MG63 (cell line): ENCODE measurements around the gene CFD. TPM values are rescaled to one million over a fixed set of nuclear protein-coding genes. Genes with fewer than 3 reads are reported as not detected.

Experiments used
- DNase-seq: peaks from one replicate; pipeline ENCODE4 v3.0.0-alpha.2; 2020
- H3K27me3 ChIP-seq: fragments of 250-450 bp; sonication (Bioruptor Pico); 2 replicates; pipeline ENCODE4 v1.5.1; 2020; ENCODE audit warnings: mild to moderate bottlenecking, moderate library complexity
- H3K36me3 ChIP-seq: fragments of 250-450 bp; sonication (Bioruptor Pico); 2 replicates; pipeline ENCODE4 v1.5.1; 2020; ENCODE audit warnings: mild to moderate bottlenecking, moderate library complexity
- H3K4me3 ChIP-seq: fragments of 250-450 bp; sonication (Bioruptor Pico); 2 replicates; pipeline ENCODE4 v1.5.1; 2020; ENCODE audit warnings: mild to moderate bottlenecking, moderate library complexity
- H3K9me3 ChIP-seq: fragments of 250-450 bp; sonication (Bioruptor Pico); 2 replicates; pipeline ENCODE4 v1.5.1; 2020; ENCODE audit warnings: mild to moderate bottlenecking, moderate library complexity
- total RNA-seq: library from RNA; depleted of rRNA; stranded (reverse); fragments of >200 nt; shearing (Covaris generic); gene quantifications from 2 replicates; pipeline ENCODE4 v1.2.3, GENCODE V29; 2014; ENCODE audit warnings: low replicate concordance

Gene CFD
- total RNA-seq, 1 experiment from 2014 or later: 2.8 TPM

- H3K27me3 ChIP-seq: no peaks in the 10 kb centered on the region; the same call in 1 of the 2 replicates
- H3K36me3 ChIP-seq: no peaks in the 10 kb centered on the region
- no peaks in the 10 kb centered on the region for H3K9me3 ChIP-seq
- H3K4me3 ChIP-seq: no peak overlapping the region
- DNase-seq: peak; percentile 40
Observed at GRCh38 chr19:862581-863314, 3.3 kb downstream of the CFD start.

GRCh38 chr19:863315-863620, 3.8 kb downstream of the CFD start:
- no peaks in the 10 kb centered on the region; the same call in 1 of the 2 replicates for H3K27me3 ChIP-seq
- no peaks in the 10 kb centered on the region for H3K9me3 ChIP-seq
- H3K36me3 ChIP-seq: no peaks in the 10 kb centered on the region
- DNase-seq: no peak
- no peak overlapping the region for H3K4me3 ChIP-seq

GRCh38 chr19:866769-867300, 7.4 kb downstream of the CFD start:
- no peak for DNase-seq
- Histone ChIP-seq H3K36me3 (peaks cover 5% of the 10 kb centered on the region; the same call in 1 of the 2 replicates), H3K9me3 (no peaks in the 10 kb centered on the region), H3K27me3 (no peaks in the 10 kb centered on the region), H3K4me3 (no peak overlapping the region)

- H3K4me3 ChIP-seq: no peak overlapping the region
Observed at GRCh38 chr19:867301-867793, 7.9 kb downstream of the CFD start.

GRCh38 chr19:867855-868457, 8.5 kb downstream of the CFD start:
- Histone ChIP-seq H3K4me3 (no peak overlapping the region), H3K36me3 (peaks cover 5% of the 10 kb centered on the region; the same call in 1 of the 2 replicates), H3K27me3 (no peaks in the 10 kb centered on the region), H3K9me3 (no peaks in the 10 kb centered on the region)
- no peak for DNase-seq

More at GRCh38 chr19:867301-867793, 7.9 kb downstream of the CFD start:
- DNase-seq: no peak
- Histone ChIP-seq H3K36me3 (peaks cover 5% of the 10 kb centered on the region; the same call in 1 of the 2 replicates), H3K27me3 (no peaks in the 10 kb centered on the region), H3K9me3 (no peaks in the 10 kb centered on the region)

GRCh38 chr19:868458-869244, 9.2 kb downstream of the CFD start:
- H3K27me3 ChIP-seq: no peaks in the 10 kb centered on the region
- peaks cover 5% of the 10 kb centered on the region; the same call in 1 of the 2 replicates for H3K36me3 ChIP-seq
- H3K9me3 ChIP-seq: no peaks in the 10 kb centered on the region
- DNase-seq: no peak
- no peak overlapping the region for H3K4me3 ChIP-seq

- DNase-seq: peak; percentile 79
Observed at GRCh38 chr19:869245-870177, 10.0 kb downstream of the CFD start.

GRCh38 chr19:870314-870713, 10.8 kb downstream of the CFD start:
- DNase-seq: no peak
- H3K4me3 ChIP-seq: no peak overlapping the region
- H3K9me3 ChIP-seq: no peaks in the 10 kb centered on the region
- peaks cover 5% of the 10 kb centered on the region; the same call in 1 of the 2 replicates for H3K36me3 ChIP-seq
- H3K27me3 ChIP-seq: no peaks in the 10 kb centered on the region

More at GRCh38 chr19:869245-870177, 10.0 kb downstream of the CFD start:
- H3K4me3 ChIP-seq: no peak overlapping the region
- peaks cover 5% of the 10 kb centered on the region; the same call in 1 of the 2 replicates for H3K36me3 ChIP-seq
- no peaks in the 10 kb centered on the region for H3K27me3 ChIP-seq
- no peaks in the 10 kb centered on the region for H3K9me3 ChIP-seq

- no peaks in the 10 kb centered on the region for H3K27me3 ChIP-seq
- no peak for DNase-seq
- H3K36me3 ChIP-seq: peaks cover 5% of the 10 kb centered on the region; the same call in 1 of the 2 replicates
- H3K9me3 ChIP-seq: no peaks in the 10 kb centered on the region
- H3K4me3 ChIP-seq: no peak overlapping the region
Observed at GRCh38 chr19:870963-871401, 11.5 kb downstream of the CFD start.

GRCh38 chr19:871446-872265, 12.2 kb downstream of the CFD start:
- H3K36me3 ChIP-seq: peaks cover 5% of the 10 kb centered on the region; the same call in 1 of the 2 replicates
- H3K4me3 ChIP-seq: no peak overlapping the region
- DNase-seq: no peak

GRCh38 chr19:872266-872951, 12.9 kb downstream of the CFD start:
- H3K9me3 ChIP-seq: no peaks in the 10 kb centered on the region
- no peak for DNase-seq
- H3K4me3 ChIP-seq: no peak overlapping the region
- H3K36me3 ChIP-seq: peaks cover 5% of the 10 kb centered on the region; the same call in 1 of the 2 replicates
- H3K27me3 ChIP-seq: no peaks in the 10 kb centered on the region

More at GRCh38 chr19:871446-872265, 12.2 kb downstream of the CFD start:
- no peaks in the 10 kb centered on the region for H3K27me3 ChIP-seq
- H3K9me3 ChIP-seq: no peaks in the 10 kb centered on the region

- Histone ChIP-seq H3K9me3 (no peaks in the 10 kb centered on the region), H3K27me3 (no peaks in the 10 kb centered on the region), H3K36me3 (peaks cover 5% of the 10 kb centered on the region; the same call in 1 of the 2 replicates), H3K4me3 (no peak overlapping the region)
- DNase-seq: no peak
Observed at GRCh38 chr19:873084-873483, 13.6 kb downstream of the CFD start.

- H3K4me3 ChIP-seq: no peak overlapping the region
- H3K36me3 ChIP-seq: peaks cover 5% of the 10 kb centered on the region; the same call in 1 of the 2 replicates
- DNase-seq: no peak
- no peaks in the 10 kb centered on the region for H3K9me3 ChIP-seq
- H3K27me3 ChIP-seq: no peaks in the 10 kb centered on the region
Observed at GRCh38 chr19:873561-874041, 14.1 kb downstream of the CFD start.

- Histone ChIP-seq H3K27me3 (no peaks in the 10 kb centered on the region), H3K9me3 (no peaks in the 10 kb centered on the region), H3K4me3 (no peak overlapping the region), H3K36me3 (no peaks in the 10 kb centered on the region)
- DNase-seq: no peak
Observed at GRCh38 chr19:875265-875879, 15.9 kb downstream of the CFD start.
